LNCAP (cell line): ENCODE data around the gene C13orf46.

Experiments
- CTCF ChIP-seq: fragments of 450-650 bp; IDR thresholded peaks from 2 replicates; pipeline ENCODE4 v1.5.1; 2017; ENCODE audit warnings: mild to moderate bottlenecking

The C13orf46 gene

GRCh38 chr13:113924184-113924901 is 49.5 kb downstream of the C13orf46 start:
- TF ChIP-seq CTCF = no peak

GRCh38 chr13:113923376-113924063 is 50.4 kb downstream of the C13orf46 start:
- TF ChIP-seq CTCF = no peak

- no peak for TF ChIP-seq CTCF
Observed at GRCh38 chr13:113922412-113923118, 51.3 kb downstream of the C13orf46 start.

- TF ChIP-seq CTCF = no peak
Observed at GRCh38 chr13:113921763-113922162, 52.1 kb downstream of the C13orf46 start.

GRCh38 chr13:113920606-113921286 is 53.1 kb downstream of the C13orf46 start:
- TF ChIP-seq CTCF = no peak

GRCh38 chr13:113919761-113920559 is 53.9 kb downstream of the C13orf46 start:
- no peak for TF ChIP-seq CTCF
